ENCODE measurements around the gene SDF4. TPM values are rescaled to one million over a fixed set of nuclear protein-coding genes. Genes with fewer than 3 reads are reported as not detected.

Gene SDF4
- total and polyA plus RNA-seq, 2 experiments from 2014 or later: 45.0 to 62.6 TPM

- TF ChIP-seq ZNF462 (CRISPR knock-in tag; IDR thresholded peaks at IDR 0.05) (no peak), NANOG (IDR thresholded peaks at IDR 0.05; ENCODE audit: borderline replicate concordance) (no peak), CREB1 (CRISPR knock-in tag; IDR thresholded peaks at IDR 0.05; ENCODE audit: low read depth) (no peak), ETS1 (IDR thresholded peaks at IDR 0.05) (no peak), REST (IDR thresholded peaks at IDR 0.05; ENCODE audit: unreplicated experiment) (no peak), ZNF114 (CRISPR knock-in tag; IDR thresholded peaks at IDR 0.05) (no peak), ZNF331 (CRISPR knock-in tag; IDR thresholded peaks at IDR 0.05; ENCODE audit: low read depth) (no peak), STAT1 (IDR thresholded peaks at IDR 0.05; ENCODE audit: unreplicated experiment) (no peak), POLR2AphosphoS5 (IDR thresholded peaks at IDR 0.05; ENCODE audit: low read depth) (no peak)
These were observed 26.6 kb downstream of the SDF4 start (continued) for GRCh38 chr1:1204998-1205768.
